Activated B cell treated with CpG ODN at 0.5 μM for 24 hours (primary cell): ENCODE measurements around the gene SPOCK1. TPM values are rescaled to one million over a fixed set of nuclear protein-coding genes. Genes with fewer than 3 reads are reported as not detected.

Source experiments
- ATAC-seq: fragments of 200-7000 bp; cut with Tn5 transposase; one replicate; pipeline ENCODE4 v1.10.0; 2021; ENCODE audit warnings: low read depth, mild to moderate bottlenecking, moderate library complexity
- CTCF ChIA-PET: fragments of 350-600 bp; sonication (Branson Sonifier 250); formaldehyde crosslinking; loops from one replicate; lab custom pipeline; 2021; ENCODE audit warnings: antibody characterized with exemption; lab: Charles Lee
- POLR2A ChIA-PET: fragments of 350-600 bp; sonication (Branson Sonifier 250); formaldehyde crosslinking; loops from one replicate; lab custom pipeline; 2021; ENCODE audit warnings: antibody characterized with exemption; lab: Charles Lee
- DNase-seq: peaks from one replicate; pipeline ENCODE4 v3.0.0; 2022
- H3K27ac Mint-ChIP-seq: one replicate; pipeline ENCODE4 v1.8.0; 2020; ENCODE audit warnings: mixed read lengths
- H3K27me3 Mint-ChIP-seq: one replicate; pipeline ENCODE4 v1.8.0; 2021; ENCODE audit warnings: mixed read lengths
- H3K36me3 Mint-ChIP-seq: one replicate; pipeline ENCODE4 v1.8.0; 2021; ENCODE audit warnings: low read depth, mixed read lengths
- H3K4me1 Mint-ChIP-seq: one replicate; pipeline ENCODE4 v1.8.0; 2021; ENCODE audit warnings: mixed read lengths
- H3K4me3 Mint-ChIP-seq: one replicate; pipeline ENCODE4 v1.8.0; 2020; ENCODE audit warnings: mild to moderate bottlenecking, mixed read lengths
- H3K9me3 Mint-ChIP-seq: one replicate; pipeline ENCODE4 v1.8.0; 2020; ENCODE audit warnings: mixed read lengths
- intact Hi-C: fragments of 100-400 bp; cut with micrococcal nuclease; formaldehyde crosslinking; loops from one replicate; pipeline ENCODE4 v1.15.1; 2024
- total RNA-seq: library from RNA; stranded (reverse); gene quantifications from 2 replicates; pipeline ENCODE4 v1.2.3, GENCODE V29; 2022
- TF ChIP-seq, protein P1 (sequence below): fragments of 200-600 bp; IDR thresholded peaks from one replicate; pipeline ENCODE4 v1.8.0; 2022; ENCODE audit warnings: antibody characterized with exemption, mild to moderate bottlenecking

SPOCK1 gene
- total RNA-seq, 1 donor from 2014 or later, result not detected

DNA sequence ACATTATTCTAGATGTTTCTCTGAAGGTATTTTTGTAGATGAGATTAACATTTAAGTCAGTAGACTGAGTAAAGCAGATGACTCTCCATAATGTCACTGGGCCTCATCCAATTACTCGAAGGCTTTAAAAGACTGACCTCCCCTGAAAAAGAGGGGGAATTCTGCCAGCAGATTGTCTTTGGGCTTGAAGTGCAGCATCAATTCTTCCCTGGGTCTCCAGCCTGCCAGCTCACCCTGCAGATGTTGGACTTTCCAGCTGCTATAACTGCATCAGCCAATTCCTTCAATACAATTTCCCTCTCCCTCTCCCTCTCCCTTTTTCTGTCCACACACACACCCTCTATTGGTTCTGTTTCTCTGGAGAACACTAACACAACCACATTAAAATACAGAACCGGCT, 472.8 kb downstream of the SPOCK1 start:
- no peaks in the 10 kb centered on the region for H3K9me3 Mint-ChIP-seq
- ChIA-PET POLR2A (no interaction called here), CTCF (no interaction called here)
- TF ChIP-seq, protein P1, sequence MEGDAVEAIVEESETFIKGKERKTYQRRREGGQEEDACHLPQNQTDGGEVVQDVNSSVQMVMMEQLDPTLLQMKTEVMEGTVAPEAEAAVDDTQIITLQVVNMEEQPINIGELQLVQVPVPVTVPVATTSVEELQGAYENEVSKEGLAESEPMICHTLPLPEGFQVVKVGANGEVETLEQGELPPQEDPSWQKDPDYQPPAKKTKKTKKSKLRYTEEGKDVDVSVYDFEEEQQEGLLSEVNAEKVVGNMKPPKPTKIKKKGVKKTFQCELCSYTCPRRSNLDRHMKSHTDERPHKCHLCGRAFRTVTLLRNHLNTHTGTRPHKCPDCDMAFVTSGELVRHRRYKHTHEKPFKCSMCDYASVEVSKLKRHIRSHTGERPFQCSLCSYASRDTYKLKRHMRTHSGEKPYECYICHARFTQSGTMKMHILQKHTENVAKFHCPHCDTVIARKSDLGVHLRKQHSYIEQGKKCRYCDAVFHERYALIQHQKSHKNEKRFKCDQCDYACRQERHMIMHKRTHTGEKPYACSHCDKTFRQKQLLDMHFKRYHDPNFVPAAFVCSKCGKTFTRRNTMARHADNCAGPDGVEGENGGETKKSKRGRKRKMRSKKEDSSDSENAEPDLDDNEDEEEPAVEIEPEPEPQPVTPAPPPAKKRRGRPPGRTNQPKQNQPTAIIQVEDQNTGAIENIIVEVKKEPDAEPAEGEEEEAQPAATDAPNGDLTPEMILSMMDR, result no peak
- no peaks in the 10 kb centered on the region for H3K36me3 Mint-ChIP-seq
- no peak for ATAC-seq
- no peak overlapping the region for H3K4me3 Mint-ChIP-seq
- no peak for DNase-seq
- H3K27me3 Mint-ChIP-seq, result no peaks in the 10 kb centered on the region
- intact Hi-C loops, result no loop called here
- H3K4me1 Mint-ChIP-seq, result no peaks in the 10 kb centered on the region
- H3K27ac Mint-ChIP-seq, result no peak overlapping the region

DNA sequence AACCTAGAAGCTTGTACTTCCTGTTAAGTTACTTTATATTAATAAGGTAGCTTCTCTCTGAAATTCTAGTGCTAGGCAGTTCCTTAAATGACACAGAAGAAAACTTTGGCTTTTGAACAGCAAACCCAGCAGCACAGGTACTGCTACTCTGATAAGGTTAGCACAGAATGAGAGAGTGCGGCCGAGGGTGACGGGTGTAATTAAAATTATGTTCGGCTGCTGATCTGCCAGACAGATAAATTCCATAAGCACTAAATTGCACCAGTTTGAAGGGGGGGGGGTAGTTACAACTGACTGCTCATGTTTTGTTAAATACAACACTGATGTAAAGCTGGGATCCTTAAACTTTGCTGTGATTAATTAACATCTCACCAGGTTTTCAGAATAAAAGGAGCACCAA, 475.1 kb downstream of the SPOCK1 start:
- CTCF ChIA-PET, result no interaction called here
- intact Hi-C loops, result no loop called here
- H3K4me1 Mint-ChIP-seq, result no peaks in the 10 kb centered on the region
- no peaks in the 10 kb centered on the region for H3K9me3 Mint-ChIP-seq
- no peak overlapping the region for H3K27ac Mint-ChIP-seq
- H3K27me3 Mint-ChIP-seq, result no peaks in the 10 kb centered on the region
- ATAC-seq, result no peak
- POLR2A ChIA-PET, result no interaction called here
- no peak overlapping the region for H3K4me3 Mint-ChIP-seq
- TF ChIP-seq, protein P1, result no peak
- no peaks in the 10 kb centered on the region for H3K36me3 Mint-ChIP-seq
- no peak for DNase-seq

DNA sequence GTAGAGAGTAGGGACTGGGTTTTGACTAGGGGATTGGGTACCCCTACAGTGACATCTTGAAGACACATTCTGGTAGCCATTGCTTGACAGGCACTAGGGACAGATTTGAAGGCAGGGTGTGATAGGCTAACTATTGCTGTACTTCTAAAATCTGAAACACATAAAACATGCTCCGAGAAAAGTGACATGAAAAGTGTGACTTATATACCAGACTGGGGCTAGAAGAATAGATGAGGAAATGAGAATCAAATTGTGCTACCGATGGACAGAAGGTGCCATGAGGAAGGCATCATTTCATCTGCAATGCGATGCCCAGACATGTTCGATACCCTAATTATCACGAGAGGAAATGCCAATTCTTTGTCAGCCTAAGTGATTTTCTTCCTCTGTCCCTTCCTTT, 475.8 kb downstream of the SPOCK1 start:
- H3K4me1 Mint-ChIP-seq, result no peaks in the 10 kb centered on the region
- H3K27ac Mint-ChIP-seq, result no peak overlapping the region
- DNase-seq, result no peak
- ATAC-seq, result no peak
- H3K4me3 Mint-ChIP-seq, result no peak overlapping the region
- no peaks in the 10 kb centered on the region for H3K36me3 Mint-ChIP-seq
- H3K27me3 Mint-ChIP-seq, result no peaks in the 10 kb centered on the region
- intact Hi-C loops, result no loop called here
- CTCF ChIA-PET, result no interaction called here
- no peaks in the 10 kb centered on the region for H3K9me3 Mint-ChIP-seq
- TF ChIP-seq, protein P1, result no peak
- POLR2A ChIA-PET, result no interaction called here

DNA sequence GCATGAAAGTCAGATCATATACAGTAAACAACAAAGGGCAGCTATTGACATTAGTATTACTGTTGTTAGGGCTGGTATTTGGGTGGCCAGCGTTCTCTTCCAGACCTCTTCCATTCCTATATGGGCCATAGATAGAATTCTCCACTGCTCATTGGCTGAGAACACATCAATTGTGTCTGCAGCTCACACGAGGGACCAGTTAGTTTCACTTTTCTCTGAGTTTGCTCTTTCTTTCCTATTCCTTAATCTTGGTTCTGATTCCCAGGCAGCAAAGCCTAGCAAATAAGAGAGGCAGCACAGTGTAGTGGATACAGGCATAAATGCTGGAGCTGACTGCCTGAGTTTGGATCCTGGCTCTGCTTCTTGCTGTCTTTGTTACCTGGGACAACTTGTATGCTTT, 476.4 kb downstream of the SPOCK1 start:
- H3K27me3 Mint-ChIP-seq, result no peaks in the 10 kb centered on the region
- TF ChIP-seq, protein P1, result no peak
- ATAC-seq (no peak), DNase-seq (no peak)
- CTCF ChIA-PET, result no interaction called here
- POLR2A ChIA-PET, result no interaction called here
- no peaks in the 10 kb centered on the region for H3K9me3 Mint-ChIP-seq
- no peaks in the 10 kb centered on the region for H3K4me1 Mint-ChIP-seq
- H3K27ac Mint-ChIP-seq, result no peak overlapping the region
- H3K36me3 Mint-ChIP-seq, result no peaks in the 10 kb centered on the region
- no peak overlapping the region for H3K4me3 Mint-ChIP-seq
- intact Hi-C loops, result no loop called here

DNA sequence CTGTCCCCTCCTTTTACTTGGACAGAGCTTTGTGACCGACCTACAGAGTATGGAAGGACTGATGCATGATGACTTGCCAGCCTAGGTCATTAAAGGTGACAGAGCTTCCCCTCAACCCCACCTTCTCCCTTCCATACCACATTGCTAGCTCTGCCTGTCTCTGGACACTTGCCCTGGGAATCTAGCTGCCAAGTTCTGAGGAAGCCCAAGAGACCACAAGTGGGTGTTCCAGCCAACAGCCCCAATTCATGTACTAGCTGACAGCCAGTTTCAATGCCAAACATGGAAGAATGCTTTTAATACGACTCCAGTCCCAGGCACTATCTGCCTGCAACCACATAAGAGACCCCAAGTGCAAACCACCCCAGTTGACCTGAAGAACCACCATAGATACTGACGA, 477.1 kb downstream of the SPOCK1 start:
- DNase-seq (no peak), ATAC-seq (no peak)
- Mint-ChIP-seq H3K9me3 (no peaks in the 10 kb centered on the region), H3K27ac (no peak overlapping the region), H3K27me3 (no peaks in the 10 kb centered on the region), H3K4me3 (no peak overlapping the region), H3K36me3 (no peaks in the 10 kb centered on the region), H3K4me1 (no peaks in the 10 kb centered on the region)
- CTCF ChIA-PET, result no interaction called here
- intact Hi-C loops, result no loop called here
- POLR2A ChIA-PET, result no interaction called here
- TF ChIP-seq, protein P1, result no peak
